NCI-H524 (cell line): Measurements from ENCODE around the gene OR1M1.
A peak's percentile ranks its signal among the peaks of the same experiment; 100 is the strongest.

ENCODE experiments used
- DNase-seq, 2 experiments: peaks; one replicate each; lab custom pipeline; 2025; lab: John Stamatoyannopoulos, UW

The OR1M1 gene

GRCh38 chr19:9075064-9075949 is 11.6 kb upstream of the OR1M1 start:
- DNase-seq = no peak

GRCh38 chr19:9076901-9077300 is 10.0 kb upstream of the OR1M1 start:
- DNase-seq = no peak

GRCh38 chr19:9078651-9079050 is 8.2 kb upstream of the OR1M1 start:
- no peak for DNase-seq

- DNase-seq = no peak
These were observed 20.5 kb downstream of the OR1M1 start, which contains the start of gene OR7G2 for GRCh38 chr19:9107375-9107774. TSS of gene OR7G2 (minus strand) at chr19:9107475. CDS start at chr19:9103243, 4,232 bp downstream.

GRCh38 chr19:9109959-9110358 is 23.1 kb downstream of the OR1M1 start:
- no peak for DNase-seq

GRCh38 chr19:9115307-9115813 is 28.5 kb downstream of the OR1M1 start, which contains the start of gene OR7G1:
TSS of gene OR7G1 (minus strand) at chr19:9115763. CDS start at chr19:9115763, 0 bp downstream.
- no peak for DNase-seq

- DNase-seq = no peak
These were observed 29.7 kb downstream of the OR1M1 start for GRCh38 chr19:9116547-9116946.

GRCh38 chr19:9126900-9127405 is 40.1 kb downstream of the OR1M1 start, which contains the start of gene OR7G3:
TSS of gene OR7G3 (minus strand) at chr19:9126950. CDS start at chr19:9126950, 0 bp downstream.
- no peak for DNase-seq

- no peak for DNase-seq
These were observed 41.3 kb downstream of the OR1M1 start for GRCh38 chr19:9128171-9128570.

- DNase-seq = no peak
These were observed 44.1 kb downstream of the OR1M1 start for GRCh38 chr19:9130965-9131364.

- DNase-seq = no peak
These were observed 45.6 kb downstream of the OR1M1 start for GRCh38 chr19:9132422-9132821.

GRCh38 chr19:9139609-9140158 is 52.8 kb downstream of the OR1M1 start:
- no peak for DNase-seq

GRCh38 chr19:9140159-9140874 is 53.5 kb downstream of the OR1M1 start, which contains the start of gene ZNF317:
TSS of gene ZNF317 (plus strand) at chr19:9140397. CDS start at chr19:9156017, 15,620 bp downstream.
- peak; percentile 82 to 94 for DNase-seq

- no peak for DNase-seq
These were observed 58.1 kb downstream of the OR1M1 start for GRCh38 chr19:9144920-9145319.
